Metanephros (tissue), 2 donors: ENCODE measurements around the gene FOXB2. TPM values are rescaled to one million over a fixed set of nuclear protein-coding genes. Genes with fewer than 3 reads are reported as not detected.

Source experiments
- small RNA-seq: library from RNA; depleted of rRNA; stranded (forward); fragments of <200 nt; gene quantifications from one replicate; pipeline ENCODE3, GENCODE V24; 2014; ENCODE audit warnings: low replicate concordance
- total RNA-seq: library from RNA; depleted of rRNA; stranded (reverse); fragments of >200 nt; gene quantifications from one replicate; pipeline ENCODE4 v1.2.3, GENCODE V29; 2014

FOXB2 gene
- not detected for total RNA-seq

DNA sequence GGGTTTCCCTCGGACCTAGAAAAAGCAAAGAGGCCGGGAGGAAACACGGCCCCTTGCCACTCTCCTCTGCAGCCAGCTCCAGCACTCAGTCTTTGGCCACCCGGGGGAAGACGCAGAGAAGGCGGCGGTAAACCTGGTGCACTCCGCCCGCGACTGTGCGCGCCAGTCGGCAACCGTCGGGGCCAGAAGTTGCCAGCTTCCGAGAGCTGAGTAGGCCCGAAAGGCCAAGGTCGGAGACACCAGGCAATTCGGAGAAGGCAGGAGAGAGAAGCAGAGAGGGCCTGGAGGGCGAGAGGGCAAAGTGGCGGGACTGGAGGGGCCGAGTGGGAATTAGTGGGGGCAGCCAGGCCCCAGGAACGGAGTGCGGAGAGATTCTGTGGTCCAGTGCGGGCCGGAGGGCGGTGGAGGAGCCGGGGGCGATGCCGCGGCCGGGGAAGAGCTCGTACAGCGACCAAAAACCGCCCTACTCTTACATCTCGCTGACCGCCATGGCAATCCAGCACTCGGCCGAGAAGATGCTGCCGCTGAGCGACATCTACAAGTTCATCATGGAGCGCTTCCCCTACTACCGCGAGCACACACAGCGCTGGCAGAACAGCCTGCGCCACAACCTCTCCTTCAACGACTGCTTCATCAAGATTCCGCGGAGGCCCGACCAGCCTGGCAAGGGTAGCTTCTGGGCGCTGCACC, at the start of gene FOXB2:
FOXB2 (plus strand) TSS at position 420 of the 690 bp plus-strand sequence; CDS start at position 420, 0 bp downstream.

Small RNAs within 50 kb of the gene (small RNA-seq; reads per million reads assigned to genes)
- not detected for gene ATP5MFP3

Other genes with a start within 250 kb of the FOXB2 start
- gene PRUNE2, start 113.5 kb upstream of the FOXB2 start, total RNA-seq, result 10.9 TPM
- 45.9 TPM for gene VPS13A, start 157.9 kb downstream of the FOXB2 start, total RNA-seq